SK-N-SH treated with all-trans-retinoic acid at 6 μM for 48 hours (cell line): ENCODE measurements around the gene LDB1.

Experiments used
- BACH2 ChIP-seq: fragments of 250-450 bp; sonication (Bioruptor Pico); IDR thresholded peaks from 2 replicates; pipeline ENCODE4 v1.9.0; 2021; ENCODE audit warnings: mild to moderate bottlenecking, borderline replicate concordance
- CSDC2 ChIP-seq: fragments of 250-450 bp; sonication (Bioruptor Pico); IDR thresholded peaks from 2 replicates; pipeline ENCODE4 v1.5.0; 2020; ENCODE audit warnings: mild to moderate bottlenecking, moderate library complexity
- ZC3H10 ChIP-seq: fragments of 250-450 bp; sonication (Bioruptor Pico); IDR thresholded peaks from 2 replicates; pipeline ENCODE4 v1.5.1; 2021; ENCODE audit warnings: mild to moderate bottlenecking, moderate library complexity

DNA sequence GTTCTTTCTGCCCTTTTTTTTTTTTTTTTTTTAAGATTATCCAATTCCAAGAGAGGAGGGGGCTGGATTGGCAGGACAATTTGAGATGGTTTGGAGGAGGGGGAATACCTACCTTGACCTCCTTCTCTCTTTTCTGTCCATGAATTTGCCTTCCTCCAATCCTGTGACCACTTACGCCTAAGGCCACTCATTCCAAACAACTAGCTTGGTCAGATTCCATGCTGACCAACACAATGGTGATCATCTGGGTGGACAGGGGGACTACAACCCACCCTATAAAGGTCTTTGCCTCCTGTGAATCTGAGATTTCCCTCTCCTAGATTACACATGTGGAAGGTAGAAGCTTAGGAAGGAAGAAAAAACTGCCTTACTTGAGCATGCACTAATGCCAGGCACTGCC is 2.3 kb upstream of the LDB1 start:
- TF ChIP-seq BACH2 (CRISPR knock-in tag), result no peak
- TF ChIP-seq CSDC2, result no peak
- no peak for TF ChIP-seq ZC3H10 (CRISPR knock-in tag)
